Measurements from ENCODE around the gene SLC4A5.

The SLC4A5 gene

DNA sequence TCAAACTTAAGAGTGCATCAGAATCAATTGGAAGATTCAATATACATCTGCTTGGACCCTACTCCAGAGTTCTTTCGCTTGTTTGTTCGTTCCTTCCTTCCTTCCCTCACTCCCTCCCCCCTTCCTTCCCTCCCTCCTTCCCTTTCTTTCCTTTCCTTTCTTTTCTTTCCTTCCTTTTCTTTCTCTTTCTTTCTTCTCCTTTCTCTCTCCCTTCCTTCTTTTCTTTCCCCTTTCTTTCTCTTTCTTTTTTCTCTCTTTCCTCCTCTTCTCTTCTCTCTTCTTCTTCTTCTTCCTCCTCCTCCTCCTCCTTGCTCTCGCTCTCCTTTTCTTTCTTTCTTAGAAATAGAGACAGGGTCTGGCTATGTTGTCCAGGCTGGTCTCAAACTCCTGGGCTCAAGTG is 98.9 kb downstream of the SLC4A5 start:
- TF ChIP-seq, protein P1, sequence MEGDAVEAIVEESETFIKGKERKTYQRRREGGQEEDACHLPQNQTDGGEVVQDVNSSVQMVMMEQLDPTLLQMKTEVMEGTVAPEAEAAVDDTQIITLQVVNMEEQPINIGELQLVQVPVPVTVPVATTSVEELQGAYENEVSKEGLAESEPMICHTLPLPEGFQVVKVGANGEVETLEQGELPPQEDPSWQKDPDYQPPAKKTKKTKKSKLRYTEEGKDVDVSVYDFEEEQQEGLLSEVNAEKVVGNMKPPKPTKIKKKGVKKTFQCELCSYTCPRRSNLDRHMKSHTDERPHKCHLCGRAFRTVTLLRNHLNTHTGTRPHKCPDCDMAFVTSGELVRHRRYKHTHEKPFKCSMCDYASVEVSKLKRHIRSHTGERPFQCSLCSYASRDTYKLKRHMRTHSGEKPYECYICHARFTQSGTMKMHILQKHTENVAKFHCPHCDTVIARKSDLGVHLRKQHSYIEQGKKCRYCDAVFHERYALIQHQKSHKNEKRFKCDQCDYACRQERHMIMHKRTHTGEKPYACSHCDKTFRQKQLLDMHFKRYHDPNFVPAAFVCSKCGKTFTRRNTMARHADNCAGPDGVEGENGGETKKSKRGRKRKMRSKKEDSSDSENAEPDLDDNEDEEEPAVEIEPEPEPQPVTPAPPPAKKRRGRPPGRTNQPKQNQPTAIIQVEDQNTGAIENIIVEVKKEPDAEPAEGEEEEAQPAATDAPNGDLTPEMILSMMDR (IDR thresholded peaks at IDR 0.05; ENCODE audit: control insufficient read depth, insufficient read depth, low read depth, low read length, missing control alignments): no peak
- no peak overlapping the region for H3K4me3 ChIP-seq (ENCODE audit: control insufficient read depth, low read depth, low read length)
- no peak for DNase-seq (ENCODE audit: low read depth)

DNA sequence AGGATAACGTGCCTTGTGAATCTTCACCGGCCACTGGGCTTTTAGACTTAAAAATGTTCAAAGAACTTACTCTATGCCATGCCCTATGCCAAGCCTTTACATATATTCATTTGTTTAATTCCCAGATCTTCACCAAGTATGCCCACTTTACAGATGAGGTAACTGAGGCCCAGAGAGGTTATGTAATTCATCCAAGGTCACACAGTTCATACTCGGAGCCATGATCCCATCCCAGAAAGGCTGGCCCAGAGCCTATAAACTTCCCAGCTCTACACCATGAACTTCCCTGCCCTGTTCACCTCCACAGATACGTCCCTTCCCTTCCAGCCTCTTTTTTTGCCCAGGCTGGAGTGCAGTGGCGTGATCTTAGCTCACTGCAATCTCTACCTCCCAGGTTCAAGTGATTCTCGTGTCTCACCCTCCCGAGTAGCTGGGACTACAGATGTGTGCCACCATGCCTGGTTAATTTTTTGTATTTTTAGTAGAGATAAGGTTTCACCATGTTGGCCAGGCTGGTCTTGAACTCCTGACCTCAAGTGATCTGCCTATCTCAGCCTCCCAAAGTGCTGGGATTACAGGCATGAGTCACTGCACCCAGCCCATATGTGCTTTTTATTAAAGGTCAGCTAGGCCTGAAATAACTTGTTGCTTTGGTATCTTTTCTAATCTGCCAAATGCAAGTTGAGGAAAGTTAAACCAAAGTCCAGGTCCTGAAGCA is 100.7 kb downstream of the SLC4A5 start:
- no peak overlapping the region for H3K4me3 ChIP-seq (ENCODE audit: control insufficient read depth, low read depth, low read length)
- TF ChIP-seq, protein P1 (IDR thresholded peaks at IDR 0.05; ENCODE audit: control insufficient read depth, insufficient read depth, low read depth, low read length, missing control alignments): no peak
- DNase-seq (ENCODE audit: low read depth): no peak

DNA sequence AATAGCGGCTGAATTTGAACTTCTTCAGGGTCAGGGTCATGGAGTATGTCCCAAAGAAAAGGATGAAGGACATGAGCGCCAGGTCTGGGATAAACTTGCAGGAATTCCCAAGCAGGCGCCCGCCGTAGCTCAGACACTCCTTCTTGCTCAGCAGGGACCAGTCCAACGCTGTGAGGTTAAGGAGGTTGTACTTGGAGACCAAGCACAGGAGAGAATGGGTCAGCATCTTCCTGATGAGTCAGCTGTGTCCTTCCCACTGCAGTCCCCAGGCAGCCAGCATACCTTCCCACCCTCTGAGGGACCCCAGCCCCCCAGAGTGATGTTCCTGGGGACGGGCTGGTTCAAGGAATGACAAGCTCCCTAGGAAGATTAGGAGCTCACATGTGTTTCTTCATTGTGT is 103.9 kb downstream of the SLC4A5 start:
- no peak overlapping the region for H3K4me3 ChIP-seq (ENCODE audit: control insufficient read depth, low read depth, low read length)
- DNase-seq (ENCODE audit: low read depth): no peak
- TF ChIP-seq, protein P1 (IDR thresholded peaks at IDR 0.05; ENCODE audit: control insufficient read depth, insufficient read depth, low read depth, low read length, missing control alignments): no peak

DNA sequence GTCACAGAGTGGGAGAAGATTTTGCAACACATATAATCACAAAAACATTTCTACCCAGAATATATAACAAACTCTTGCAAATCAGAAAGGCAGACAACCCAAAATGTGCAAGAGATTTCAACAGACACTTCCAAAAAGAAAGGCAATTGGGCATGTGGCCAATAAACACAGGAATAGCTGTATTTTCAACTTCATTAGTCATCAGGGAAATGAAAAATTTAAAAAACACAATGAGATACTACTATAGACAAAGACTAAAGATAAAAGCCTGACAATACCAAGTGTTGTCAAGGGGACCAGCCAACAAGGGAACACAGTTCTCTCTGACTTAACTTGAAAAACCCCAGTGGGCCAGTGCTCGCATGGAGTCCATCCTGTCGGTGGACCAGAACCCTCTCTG is 104.3 kb downstream of the SLC4A5 start:
- TF ChIP-seq, protein P1 (IDR thresholded peaks at IDR 0.05; ENCODE audit: control insufficient read depth, insufficient read depth, low read depth, low read length, missing control alignments): no peak
- no peak overlapping the region for H3K4me3 ChIP-seq (ENCODE audit: control insufficient read depth, low read depth, low read length)
- no peak for DNase-seq (ENCODE audit: low read depth)

DNA sequence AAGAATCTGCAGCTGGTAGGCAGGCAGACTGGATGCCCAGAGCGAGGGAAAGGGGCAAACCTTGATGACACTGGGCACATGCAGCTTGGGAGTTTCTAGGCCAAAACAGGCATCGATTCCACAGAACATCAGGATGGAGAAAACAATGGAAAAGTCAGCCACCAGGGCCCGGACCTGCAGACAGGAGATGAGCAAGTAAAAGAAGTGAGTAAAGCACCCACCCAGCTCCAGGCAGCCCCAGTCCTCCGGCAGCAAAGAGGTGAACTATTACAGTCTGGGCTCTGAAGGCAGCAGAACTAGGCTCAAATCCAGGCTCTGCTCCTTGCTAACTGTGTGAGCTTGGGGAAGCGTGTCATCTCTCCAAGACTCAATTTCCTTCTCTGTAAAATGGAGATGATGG is 108.2 kb downstream of the SLC4A5 start:
- DNase-seq (ENCODE audit: low read depth): no peak
- TF ChIP-seq, protein P1 (IDR thresholded peaks at IDR 0.05; ENCODE audit: control insufficient read depth, insufficient read depth, low read depth, low read length, missing control alignments): no peak
- H3K4me3 ChIP-seq (ENCODE audit: control insufficient read depth, low read depth, low read length): no peak overlapping the region

DNA sequence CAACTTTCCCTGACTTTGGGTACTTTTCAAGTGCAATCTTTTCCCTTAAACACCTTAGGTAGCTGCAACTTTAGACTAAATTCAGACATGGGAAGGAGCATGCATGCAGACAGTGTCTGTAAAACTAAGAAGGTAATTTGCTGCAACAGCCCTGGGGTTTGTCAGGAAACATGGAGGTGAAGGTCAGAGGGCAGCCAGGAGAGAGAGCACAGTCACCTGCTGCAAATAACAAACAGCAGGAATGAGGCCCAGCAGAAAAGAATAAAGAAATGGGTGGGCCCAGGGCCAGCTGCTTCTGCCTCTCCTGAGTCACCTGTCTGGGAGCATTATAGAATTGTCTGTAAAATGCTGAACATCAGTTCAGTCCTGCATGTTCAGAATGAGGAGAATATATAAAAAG is 109.6 kb downstream of the SLC4A5 start:
- DNase-seq (ENCODE audit: low read depth): no peak

More for the DNA sequence above, 109.6 kb downstream of the SLC4A5 start:
- TF ChIP-seq, protein P1 (IDR thresholded peaks at IDR 0.05; ENCODE audit: control insufficient read depth, insufficient read depth, low read depth, low read length, missing control alignments): no peak
- no peak overlapping the region for H3K4me3 ChIP-seq (ENCODE audit: control insufficient read depth, low read depth, low read length)

Measured in AG09309 (cell line).